GM23338 (cell line): ENCODE measurements around the gene FAM120A. TPM values are rescaled to one million over a fixed set of nuclear protein-coding genes. Genes with fewer than 3 reads are reported as not detected.

Experiments used
- CREB1 ChIP-seq: fragments of 250-450 bp; sonication (Bioruptor Pico); IDR thresholded peaks from 2 replicates; pipeline ENCODE4 v1.5.0; 2020; ENCODE audit warnings: low read depth, mild to moderate bottlenecking, moderate library complexity
- STAT1 ChIP-seq: IDR thresholded peaks from one replicate; pipeline ENCODE4 v1.6.1; 2016; ENCODE audit warnings: antibody characterized with exemption; ENCODE audit not compliant: unreplicated experiment
- polyA plus RNA-seq: library from polyadenylated mRNA; unstranded; fragments of >200 nt; fragmentation: Nextera tagmentation; extraction: Ambion mirVana; gene quantifications from 2 replicates; pipeline ENCODE4 v1.2.1, GENCODE V29; 2016
- total RNA-seq: library from RNA; depleted of rRNA; stranded (reverse); fragments of >200 nt; shearing (Covaris generic); gene quantifications from 2 replicates; pipeline ENCODE4 v1.2.3, GENCODE V29; 2014
- TF ChIP-seq, protein P1 (sequence below): fragments of 250-450 bp; sonication (Bioruptor Pico); IDR thresholded peaks from 2 replicates; pipeline ENCODE4 v1.5.0; 2020; ENCODE audit warnings: mild to moderate bottlenecking, moderate library complexity
- TF ChIP-seq, protein P2 (sequence below): IDR thresholded peaks from 2 replicates; pipeline ENCODE4 v1.6.1; 2016; ENCODE audit warnings: antibody characterized with exemption
- TF ChIP-seq, protein P3 (sequence below): IDR thresholded peaks from one replicate; pipeline ENCODE4 v1.6.1; 2018; ENCODE audit warnings: antibody characterized with exemption; ENCODE audit not compliant: unreplicated experiment

Gene FAM120A
- total and polyA plus RNA-seq, 2 experiments from 2014 or later = 28.2 to 52.5 TPM

DNA sequence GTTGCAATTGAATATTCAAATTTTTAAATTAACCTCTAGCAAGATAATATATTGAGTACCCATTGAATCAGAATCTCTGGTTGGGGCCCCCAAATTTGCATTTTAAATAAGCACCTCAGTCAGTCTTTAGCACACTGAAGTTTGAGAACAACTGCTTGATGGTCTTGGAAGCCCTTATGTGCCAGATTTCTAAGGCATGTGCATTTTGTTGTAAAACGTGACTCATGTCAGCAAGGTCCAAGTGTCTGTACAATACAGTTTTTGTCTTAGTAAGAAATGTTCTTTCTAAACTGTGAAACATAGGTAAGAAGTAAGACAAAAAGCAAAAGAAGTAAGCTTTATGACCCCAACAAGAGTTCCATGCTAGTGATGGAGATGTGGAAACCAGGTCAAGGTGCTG, 65.8 kb downstream of the FAM120A start (continued):
- TF ChIP-seq, protein P1, sequence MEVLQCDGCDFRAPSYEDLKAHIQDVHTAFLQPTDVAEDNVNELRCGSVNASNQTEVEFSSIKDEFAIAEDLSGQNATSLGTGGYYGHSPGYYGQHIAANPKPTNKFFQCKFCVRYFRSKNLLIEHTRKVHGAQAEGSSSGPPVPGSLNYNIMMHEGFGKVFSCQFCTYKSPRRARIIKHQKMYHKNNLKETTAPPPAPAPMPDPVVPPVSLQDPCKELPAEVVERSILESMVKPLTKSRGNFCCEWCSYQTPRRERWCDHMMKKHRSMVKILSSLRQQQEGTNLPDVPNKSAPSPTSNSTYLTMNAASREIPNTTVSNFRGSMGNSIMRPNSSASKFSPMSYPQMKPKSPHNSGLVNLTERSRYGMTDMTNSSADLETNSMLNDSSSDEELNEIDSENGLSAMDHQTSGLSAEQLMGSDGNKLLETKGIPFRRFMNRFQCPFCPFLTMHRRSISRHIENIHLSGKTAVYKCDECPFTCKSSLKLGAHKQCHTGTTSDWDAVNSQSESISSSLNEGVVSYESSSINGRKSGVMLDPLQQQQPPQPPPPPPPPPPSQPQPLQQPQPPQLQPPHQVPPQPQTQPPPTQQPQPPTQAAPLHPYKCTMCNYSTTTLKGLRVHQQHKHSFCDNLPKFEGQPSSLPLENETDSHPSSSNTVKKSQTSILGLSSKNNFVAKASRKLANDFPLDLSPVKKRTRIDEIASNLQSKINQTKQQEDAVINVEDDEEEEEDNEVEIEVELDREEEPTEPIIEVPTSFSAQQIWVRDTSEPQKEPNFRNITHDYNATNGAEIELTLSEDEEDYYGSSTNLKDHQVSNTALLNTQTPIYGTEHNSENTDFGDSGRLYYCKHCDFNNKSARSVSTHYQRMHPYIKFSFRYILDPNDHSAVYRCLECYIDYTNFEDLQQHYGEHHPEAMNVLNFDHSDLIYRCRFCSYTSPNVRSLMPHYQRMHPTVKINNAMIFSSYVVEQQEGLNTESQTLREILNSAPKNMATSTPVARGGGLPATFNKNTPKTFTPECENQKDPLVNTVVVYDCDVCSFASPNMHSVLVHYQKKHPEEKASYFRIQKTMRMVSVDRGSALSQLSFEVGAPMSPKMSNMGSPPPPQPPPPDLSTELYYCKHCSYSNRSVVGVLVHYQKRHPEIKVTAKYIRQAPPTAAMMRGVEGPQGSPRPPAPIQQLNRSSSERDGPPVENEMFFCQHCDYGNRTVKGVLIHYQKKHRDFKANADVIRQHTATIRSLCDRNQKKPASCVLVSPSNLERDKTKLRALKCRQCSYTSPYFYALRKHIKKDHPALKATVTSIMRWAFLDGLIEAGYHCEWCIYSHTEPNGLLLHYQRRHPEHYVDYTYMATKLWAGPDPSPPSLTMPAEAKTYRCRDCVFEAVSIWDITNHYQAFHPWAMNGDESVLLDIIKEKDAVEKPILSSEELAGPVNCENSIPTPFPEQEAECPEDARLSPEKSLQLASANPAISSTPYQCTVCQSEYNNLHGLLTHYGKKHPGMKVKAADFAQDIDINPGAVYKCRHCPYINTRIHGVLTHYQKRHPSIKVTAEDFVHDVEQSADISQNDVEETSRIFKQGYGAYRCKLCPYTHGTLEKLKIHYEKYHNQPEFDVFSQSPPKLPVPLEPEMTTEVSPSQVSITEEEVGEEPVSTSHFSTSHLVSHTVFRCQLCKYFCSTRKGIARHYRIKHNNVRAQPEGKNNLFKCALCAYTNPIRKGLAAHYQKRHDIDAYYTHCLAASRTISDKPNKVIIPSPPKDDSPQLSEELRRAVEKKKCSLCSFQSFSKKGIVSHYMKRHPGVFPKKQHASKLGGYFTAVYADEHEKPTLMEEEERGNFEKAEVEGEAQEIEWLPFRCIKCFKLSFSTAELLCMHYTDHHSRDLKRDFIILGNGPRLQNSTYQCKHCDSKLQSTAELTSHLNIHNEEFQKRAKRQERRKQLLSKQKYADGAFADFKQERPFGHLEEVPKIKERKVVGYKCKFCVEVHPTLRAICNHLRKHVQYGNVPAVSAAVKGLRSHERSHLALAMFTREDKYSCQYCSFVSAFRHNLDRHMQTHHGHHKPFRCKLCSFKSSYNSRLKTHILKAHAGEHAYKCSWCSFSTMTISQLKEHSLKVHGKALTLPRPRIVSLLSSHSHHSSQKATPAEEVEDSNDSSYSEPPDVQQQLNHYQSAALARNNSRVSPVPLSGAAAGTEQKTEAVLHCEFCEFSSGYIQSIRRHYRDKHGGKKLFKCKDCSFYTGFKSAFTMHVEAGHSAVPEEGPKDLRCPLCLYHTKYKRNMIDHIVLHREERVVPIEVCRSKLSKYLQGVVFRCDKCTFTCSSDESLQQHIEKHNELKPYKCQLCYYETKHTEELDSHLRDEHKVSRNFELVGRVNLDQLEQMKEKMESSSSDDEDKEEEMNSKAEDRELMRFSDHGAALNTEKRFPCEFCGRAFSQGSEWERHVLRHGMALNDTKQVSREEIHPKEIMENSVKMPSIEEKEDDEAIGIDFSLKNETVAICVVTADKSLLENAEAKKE (CRISPR knock-in tag) = no peak
- no peak for TF ChIP-seq STAT1
- no peak for TF ChIP-seq CREB1 (CRISPR knock-in tag)
- TF ChIP-seq, protein P2, sequence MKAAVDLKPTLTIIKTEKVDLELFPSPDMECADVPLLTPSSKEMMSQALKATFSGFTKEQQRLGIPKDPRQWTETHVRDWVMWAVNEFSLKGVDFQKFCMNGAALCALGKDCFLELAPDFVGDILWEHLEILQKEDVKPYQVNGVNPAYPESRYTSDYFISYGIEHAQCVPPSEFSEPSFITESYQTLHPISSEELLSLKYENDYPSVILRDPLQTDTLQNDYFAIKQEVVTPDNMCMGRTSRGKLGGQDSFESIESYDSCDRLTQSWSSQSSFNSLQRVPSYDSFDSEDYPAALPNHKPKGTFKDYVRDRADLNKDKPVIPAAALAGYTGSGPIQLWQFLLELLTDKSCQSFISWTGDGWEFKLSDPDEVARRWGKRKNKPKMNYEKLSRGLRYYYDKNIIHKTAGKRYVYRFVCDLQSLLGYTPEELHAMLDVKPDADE = no peak
- TF ChIP-seq, protein P3, sequence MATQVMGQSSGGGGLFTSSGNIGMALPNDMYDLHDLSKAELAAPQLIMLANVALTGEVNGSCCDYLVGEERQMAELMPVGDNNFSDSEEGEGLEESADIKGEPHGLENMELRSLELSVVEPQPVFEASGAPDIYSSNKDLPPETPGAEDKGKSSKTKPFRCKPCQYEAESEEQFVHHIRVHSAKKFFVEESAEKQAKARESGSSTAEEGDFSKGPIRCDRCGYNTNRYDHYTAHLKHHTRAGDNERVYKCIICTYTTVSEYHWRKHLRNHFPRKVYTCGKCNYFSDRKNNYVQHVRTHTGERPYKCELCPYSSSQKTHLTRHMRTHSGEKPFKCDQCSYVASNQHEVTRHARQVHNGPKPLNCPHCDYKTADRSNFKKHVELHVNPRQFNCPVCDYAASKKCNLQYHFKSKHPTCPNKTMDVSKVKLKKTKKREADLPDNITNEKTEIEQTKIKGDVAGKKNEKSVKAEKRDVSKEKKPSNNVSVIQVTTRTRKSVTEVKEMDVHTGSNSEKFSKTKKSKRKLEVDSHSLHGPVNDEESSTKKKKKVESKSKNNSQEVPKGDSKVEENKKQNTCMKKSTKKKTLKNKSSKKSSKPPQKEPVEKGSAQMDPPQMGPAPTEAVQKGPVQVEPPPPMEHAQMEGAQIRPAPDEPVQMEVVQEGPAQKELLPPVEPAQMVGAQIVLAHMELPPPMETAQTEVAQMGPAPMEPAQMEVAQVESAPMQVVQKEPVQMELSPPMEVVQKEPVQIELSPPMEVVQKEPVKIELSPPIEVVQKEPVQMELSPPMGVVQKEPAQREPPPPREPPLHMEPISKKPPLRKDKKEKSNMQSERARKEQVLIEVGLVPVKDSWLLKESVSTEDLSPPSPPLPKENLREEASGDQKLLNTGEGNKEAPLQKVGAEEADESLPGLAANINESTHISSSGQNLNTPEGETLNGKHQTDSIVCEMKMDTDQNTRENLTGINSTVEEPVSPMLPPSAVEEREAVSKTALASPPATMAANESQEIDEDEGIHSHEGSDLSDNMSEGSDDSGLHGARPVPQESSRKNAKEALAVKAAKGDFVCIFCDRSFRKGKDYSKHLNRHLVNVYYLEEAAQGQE = no peak
